GM18508 (cell line): ENCODE data around the gene TWIST2.

ENCODE experiments used
- ATAC-seq: cut with Tn5 transposase; IDR thresholded peaks from one replicate; pipeline ENCODE4 v1.9.1; 2021; ENCODE audit warnings: moderate number of reproducible peaks; ENCODE audit not compliant: insufficient read depth, unreplicated experiment

The TWIST2 gene

GRCh38 chr2:238929242-238930081 lies 81.6 kb downstream of the TWIST2 start:
- ATAC-seq: no peak

- no peak for ATAC-seq
Measured at GRCh38 chr2:238930216-238930615, 82.3 kb downstream of the TWIST2 start.

- no peak for ATAC-seq
Measured at GRCh38 chr2:238936162-238937052, 88.5 kb downstream of the TWIST2 start.

- ATAC-seq: no peak
Measured at GRCh38 chr2:238938003-238938400, 90.1 kb downstream of the TWIST2 start.

- no peak for ATAC-seq
Measured at GRCh38 chr2:238938401-238939055, 90.6 kb downstream of the TWIST2 start.

GRCh38 chr2:238939074-238939473 lies 91.2 kb downstream of the TWIST2 start:
- ATAC-seq: no peak

GRCh38 chr2:238939521-238940403 lies 91.9 kb downstream of the TWIST2 start:
- no peak for ATAC-seq

- ATAC-seq: no peak
Measured at GRCh38 chr2:238940806-238941205, 92.9 kb downstream of the TWIST2 start.

GRCh38 chr2:238941262-238941792 lies 93.4 kb downstream of the TWIST2 start:
- no peak for ATAC-seq

- ATAC-seq: no peak
Measured at GRCh38 chr2:238942080-238942725, 94.3 kb downstream of the TWIST2 start.

GRCh38 chr2:238942726-238943300 lies 94.9 kb downstream of the TWIST2 start:
- ATAC-seq: no peak

- no peak for ATAC-seq
Measured at GRCh38 chr2:238943338-238944067, 95.6 kb downstream of the TWIST2 start.

GRCh38 chr2:238945433-238946150 lies 97.7 kb downstream of the TWIST2 start:
- ATAC-seq: no peak

GRCh38 chr2:238946318-238947242 lies 98.7 kb downstream of the TWIST2 start:
- no peak for ATAC-seq

GRCh38 chr2:238947243-238947760 lies 99.4 kb downstream of the TWIST2 start:
- no peak for ATAC-seq
